Ecto neural progenitor cell (in vitro differentiated cells): ENCODE measurements around the gene ILDR2.

Source experiments
- DNase-seq: peaks from one replicate; pipeline ENCODE4 v3.0.0-alpha.2; 2018; ENCODE audit warnings: low spot score

Gene ILDR2

GRCh38 chr1:166924823-166925541 is 50.4 kb downstream of the ILDR2 start:
- no peak for DNase-seq

DNA sequence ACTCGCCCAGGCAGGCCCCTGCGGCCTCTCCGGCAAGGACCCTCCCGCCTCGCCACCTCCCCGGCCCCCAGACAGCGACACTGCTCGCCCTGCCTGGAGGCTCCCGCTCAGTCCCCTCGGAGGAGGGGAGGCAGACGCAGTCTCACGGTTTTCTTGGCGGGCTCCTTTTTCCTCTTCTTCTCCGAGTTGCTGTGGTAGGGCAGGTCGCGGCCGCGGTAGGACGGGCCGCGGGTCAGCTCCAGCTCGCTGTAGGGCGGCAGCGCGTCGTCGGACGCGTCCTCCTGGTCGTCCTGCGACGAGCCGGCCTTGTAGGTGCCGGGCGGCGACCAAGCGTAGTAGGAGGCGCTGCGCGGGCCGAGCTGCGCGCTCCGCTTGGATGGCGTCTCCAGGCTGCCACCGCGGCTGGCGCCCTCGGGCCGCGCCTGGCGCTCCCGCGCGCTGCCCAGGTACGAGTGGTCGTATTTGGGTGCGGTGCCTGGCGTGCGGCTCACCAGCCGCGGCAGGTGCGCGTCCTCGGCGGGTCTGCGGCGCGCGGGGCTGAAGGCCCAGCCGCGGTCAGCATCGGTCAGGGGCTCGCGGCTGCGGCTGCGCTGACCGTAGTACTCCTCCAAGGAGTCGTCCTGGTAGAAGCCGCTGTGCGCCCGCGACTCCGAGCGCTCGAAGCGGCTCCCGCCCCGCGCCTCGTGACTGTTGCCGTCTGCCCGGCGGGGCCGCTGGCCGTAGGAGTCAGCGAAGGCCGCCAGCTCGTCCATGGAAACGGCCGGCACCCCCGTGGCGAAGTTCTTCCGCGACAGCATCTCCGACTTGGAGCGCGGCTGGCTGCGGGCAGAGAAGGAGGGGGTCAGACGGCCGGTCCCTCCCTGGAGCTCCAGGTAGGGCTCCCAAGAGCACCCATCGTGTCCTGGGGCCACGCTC is 54.5 kb downstream of the ILDR2 start:
- peak; percentile 77 for DNase-seq

DNA sequence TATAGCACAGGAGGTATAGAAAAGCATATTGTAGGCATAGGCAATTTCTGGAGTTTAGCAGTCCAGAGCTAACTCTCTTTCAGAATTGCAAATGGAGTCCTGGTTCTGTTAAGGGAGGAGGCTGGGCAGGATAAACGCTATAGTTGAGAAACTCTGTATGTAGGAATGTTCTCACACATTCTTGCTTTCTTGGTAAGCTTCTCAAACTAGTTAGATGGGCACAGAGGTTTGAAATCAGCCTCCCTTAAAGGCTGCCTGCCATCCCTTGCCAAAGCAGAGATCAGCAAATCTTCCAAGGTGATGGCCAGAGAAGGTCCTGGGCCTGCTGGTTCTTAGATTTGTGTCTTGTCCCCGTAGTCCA is 56.4 kb downstream of the ILDR2 start:
- DNase-seq, result no peak

DNA sequence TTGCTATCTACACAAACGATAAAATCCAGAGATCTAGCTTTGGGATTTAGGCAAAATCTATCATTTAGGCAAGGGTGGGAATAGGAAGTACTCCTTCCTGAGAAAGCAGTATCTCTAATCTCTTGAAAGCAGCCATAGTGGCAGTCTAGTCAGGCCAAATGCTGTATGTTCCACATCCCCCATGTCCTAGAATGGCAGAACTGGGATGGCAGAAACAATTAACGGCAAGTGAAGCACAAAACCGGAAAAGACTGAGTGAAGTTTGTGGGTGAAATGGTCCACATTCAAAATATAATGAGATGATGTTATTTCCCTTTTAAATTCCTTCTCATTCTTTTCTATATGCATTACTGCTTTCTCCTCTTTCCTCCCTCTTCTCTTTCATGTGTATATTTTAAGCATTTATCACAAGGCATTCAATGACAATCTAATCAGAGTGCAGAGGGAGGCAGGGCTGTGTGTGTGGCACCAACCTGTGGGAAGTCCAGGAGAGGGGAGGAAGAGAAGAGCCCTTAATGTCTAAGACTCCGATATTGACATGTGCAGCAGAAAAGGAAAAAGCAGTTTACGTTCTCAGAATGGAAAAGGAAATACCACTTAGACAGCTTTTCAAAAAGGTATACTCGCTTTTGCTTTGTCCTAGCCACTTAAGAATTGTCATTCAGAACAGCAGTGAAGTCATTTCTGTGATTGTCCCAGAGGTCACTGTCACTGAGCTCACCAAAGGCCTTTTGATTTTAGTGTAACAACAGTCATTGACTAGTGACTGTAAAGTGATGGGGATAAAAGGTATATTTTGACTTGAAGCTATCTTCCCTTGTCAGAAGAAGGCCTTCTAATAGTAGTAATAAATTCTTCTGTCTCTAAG is 57.0 kb downstream of the ILDR2 start:
- no peak for DNase-seq

- no peak for DNase-seq
Measured at GRCh38 chr1:166915941-166916340, 59.4 kb downstream of the ILDR2 start.

DNA sequence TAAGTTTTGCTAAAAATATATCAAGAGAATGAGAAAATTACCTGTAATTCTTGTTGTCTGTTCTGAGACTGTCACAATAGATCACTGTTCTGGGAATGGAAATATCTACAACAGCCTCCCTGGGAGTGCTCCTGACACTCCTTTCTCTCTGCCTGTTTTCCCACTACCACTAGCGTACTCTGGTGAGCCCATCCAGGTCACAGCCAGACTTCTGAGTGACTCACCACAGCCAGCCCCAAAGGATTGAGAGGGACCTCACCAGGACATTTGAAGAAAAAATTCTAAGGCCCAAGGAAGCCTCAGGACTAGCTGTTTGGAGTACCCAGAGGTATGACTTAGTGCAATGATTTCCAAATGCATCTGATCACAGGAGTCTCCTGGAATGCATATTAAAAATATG is 60.3 kb downstream of the ILDR2 start:
- DNase-seq, result no peak

DNA sequence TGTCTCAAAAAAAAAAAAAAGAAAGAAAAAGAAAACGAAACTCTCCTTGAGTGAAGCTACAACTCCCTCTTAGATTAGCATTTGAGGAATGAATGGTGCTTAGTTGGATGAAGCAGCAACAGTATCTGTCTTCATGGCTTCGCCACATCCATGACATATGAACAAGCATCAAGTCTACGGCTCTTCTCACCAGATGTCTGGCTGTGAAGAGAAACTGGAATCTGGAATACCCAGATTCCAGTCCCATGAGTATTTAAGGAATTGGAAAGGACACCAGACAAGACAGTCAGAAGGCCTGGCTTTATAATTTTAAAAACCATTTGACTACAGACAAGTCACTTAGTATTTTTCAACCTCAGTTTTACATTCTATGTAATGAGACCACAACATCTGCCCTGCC is 61.2 kb downstream of the ILDR2 start:
- DNase-seq, result no peak

GRCh38 chr1:166911624-166912023 is 63.7 kb downstream of the ILDR2 start:
- no peak for DNase-seq

DNA sequence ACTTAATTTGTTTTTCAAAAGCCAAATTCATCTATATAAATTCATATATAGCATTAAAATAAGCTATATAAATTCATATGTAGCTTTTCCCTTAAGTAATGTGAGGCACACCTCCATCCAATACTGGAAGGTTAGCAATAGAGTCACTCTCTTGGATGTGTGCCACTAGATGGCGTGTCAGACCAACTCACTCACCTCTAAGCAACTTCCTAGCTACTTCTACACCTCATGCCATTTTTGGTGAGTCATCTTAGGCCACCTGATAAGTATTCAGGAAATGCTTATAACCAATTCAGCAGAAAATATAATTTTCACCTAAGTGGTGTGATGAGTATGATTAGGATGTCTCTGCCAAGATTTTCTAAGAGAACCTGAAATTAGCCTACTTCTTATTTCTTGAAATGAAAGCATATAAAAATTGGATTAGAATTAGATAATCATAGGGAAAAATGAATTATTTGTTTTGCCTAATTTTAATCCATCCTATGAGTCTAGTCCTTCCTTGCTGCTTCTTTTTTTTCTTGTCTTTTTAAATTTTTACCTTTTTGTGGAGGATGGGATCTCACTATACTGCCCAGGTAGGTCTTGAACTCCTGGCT is 64.8 kb downstream of the ILDR2 start:
- peak; percentile 58 for DNase-seq

GRCh38 chr1:166908942-166909341 is 66.4 kb downstream of the ILDR2 start:
- no peak for DNase-seq

DNA sequence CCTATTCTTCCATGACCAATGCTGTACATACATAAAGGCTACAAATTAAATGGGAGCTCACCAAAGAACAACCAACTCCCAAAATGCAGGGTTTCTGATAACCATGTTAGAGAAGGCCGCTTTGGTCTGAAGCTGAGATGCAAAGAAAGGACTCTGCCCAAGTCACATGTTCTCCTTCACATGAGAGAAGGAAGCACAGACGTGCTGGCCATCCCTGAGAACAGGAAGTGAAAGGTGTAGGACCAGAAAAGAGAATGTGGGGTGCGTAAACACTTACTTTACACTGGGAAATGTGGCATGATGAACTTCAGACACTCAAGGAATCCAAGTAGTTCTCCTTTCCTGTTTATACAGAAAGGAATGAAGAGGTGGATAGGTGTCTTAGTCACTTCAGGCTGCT is 67.6 kb downstream of the ILDR2 start:
- no peak for DNase-seq

DNA sequence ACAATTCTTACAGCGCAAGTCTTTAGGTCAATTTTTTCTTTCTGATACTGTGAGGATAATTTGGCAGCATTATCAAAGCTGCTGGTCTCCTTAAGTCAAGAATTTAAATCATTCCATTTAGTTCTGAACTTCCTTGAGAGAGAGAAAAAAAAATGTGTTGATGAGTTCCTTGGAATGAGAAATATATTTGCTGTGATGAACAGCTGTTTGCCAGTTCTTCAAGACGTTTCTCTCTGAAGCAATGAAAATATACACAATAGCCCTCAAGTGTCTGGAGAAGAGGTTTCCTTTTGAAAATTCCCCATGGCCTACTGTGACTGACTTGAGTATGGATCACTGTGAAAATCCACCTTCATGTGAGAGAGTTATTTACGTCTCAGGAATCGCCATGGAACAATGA is 68.3 kb downstream of the ILDR2 start:
- DNase-seq, result no peak

- no peak for DNase-seq
Measured at GRCh38 chr1:166906647-166907046, 68.7 kb downstream of the ILDR2 start.

- no peak for DNase-seq
Measured at GRCh38 chr1:166905900-166906299, 69.4 kb downstream of the ILDR2 start.

DNA sequence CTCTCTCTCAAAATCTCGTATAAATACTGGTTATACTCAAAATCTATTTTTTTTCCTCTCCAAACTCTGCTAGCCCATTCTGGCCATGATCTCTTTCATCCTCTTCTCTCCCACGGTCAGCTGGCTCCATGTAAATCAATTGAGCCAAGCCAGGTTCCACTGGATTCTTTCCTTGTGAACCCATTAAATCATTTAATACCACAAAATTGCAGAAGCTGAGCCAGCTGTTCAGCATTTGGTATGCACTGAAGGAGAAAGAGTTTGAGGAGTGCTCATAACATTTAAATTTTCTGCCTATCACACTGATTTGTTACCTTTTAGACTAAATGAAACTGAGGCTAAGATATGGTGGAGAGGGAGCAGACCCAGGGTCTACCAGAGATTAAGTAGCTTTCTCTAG is 70.2 kb downstream of the ILDR2 start:
- no peak for DNase-seq

DNA sequence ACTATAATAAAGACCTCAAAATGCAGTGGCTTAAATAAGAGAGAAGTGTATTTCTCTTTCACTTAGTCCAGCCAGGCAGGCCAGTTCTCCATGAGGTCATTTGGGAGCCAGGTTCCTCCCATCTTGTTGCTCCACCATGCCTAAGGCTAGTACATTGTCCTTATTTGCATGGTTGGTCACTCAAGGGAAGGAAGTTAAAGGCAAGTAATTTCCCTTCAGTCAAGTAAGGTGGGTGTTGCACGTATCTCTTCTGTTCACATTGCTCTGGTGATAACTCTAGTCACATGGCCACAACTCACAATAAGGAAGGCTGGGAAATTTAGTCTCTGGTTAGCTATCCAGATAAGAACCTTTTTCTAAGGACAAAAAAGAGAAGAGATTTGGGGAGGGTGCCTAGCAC is 72.1 kb downstream of the ILDR2 start:
- no peak for DNase-seq

DNA sequence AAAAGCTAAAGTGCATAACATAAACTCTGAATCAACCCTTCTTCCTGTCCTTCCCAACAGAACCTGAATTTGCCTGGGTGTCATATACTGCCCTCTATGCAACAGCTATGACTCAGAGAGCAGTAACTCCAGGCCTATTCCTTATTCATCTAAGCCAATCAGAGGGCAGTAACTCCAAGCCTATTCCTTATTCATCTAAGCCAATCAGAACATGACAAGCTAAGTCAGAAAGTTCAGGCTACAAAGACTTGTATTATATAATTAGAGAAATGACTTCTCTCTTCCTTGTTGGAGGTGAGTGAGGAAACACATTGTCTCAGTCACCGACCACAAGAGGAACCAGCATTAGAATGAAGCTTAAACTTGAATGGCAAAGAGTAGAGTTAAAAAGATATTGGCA is 73.1 kb downstream of the ILDR2 start:
- no peak for DNase-seq

DNA sequence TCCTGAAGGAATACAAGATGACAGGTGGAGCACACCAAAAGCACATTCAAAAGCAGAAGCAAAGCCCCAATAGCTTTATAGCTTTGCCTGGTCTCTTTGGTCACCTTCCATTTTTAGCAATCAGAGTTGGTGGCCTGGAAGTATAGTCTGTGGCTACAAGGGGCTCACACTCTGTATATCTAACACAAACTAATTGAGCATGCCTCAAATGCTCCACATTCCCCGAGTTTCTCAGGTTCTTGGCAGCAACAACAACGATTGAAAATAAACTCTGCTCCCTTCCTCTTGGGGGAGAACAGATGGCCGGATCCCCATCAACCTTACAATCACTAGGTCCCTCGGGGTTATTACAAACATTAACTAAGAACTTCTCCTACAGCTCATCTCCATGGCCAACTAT is 74.4 kb downstream of the ILDR2 start:
- DNase-seq, result no peak

- no peak for DNase-seq
Measured at GRCh38 chr1:166899769-166900168, 75.6 kb downstream of the ILDR2 start.

DNA sequence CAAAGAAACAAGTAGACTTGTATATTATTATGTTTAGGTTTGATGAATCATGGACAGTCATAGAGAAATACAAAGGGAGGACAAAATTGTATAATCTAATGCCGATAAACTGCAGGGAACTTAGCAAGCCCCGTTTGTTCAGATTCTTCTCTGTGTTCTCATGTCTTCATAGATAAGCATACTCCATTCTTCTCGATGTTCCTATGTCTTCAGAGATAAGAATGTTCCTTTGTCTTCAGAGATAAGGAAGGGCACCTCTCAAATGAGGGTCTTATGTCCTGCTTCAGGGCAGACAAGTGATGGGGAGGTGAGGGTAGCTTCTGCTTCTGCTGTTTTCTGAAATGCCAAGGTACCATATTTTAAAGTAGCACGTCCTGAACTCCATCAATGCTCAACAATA is 79.6 kb downstream of the ILDR2 start:
- no peak for DNase-seq

DNA sequence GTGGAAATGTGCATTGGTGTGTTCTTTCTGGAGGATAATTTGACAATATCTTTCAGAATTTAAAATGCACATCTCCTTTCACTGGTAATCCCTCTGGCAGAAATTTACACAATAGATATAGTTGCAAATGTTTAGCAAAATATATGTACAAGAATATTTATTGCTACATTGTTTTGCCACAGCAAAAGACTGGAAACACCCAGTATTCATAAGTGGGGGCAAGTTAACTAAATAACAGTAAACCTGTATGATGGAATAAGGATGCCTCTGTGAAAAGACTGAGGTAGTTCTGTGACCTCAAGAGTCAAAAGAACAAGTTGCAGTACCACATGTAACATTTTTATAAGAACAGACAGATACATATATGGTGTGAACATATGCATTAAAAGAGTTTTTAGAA is 85.6 kb downstream of the ILDR2 start:
- no peak for DNase-seq
